ENCODE measurements around the gene TRAPPC5.

TRAPPC5 gene

DNA sequence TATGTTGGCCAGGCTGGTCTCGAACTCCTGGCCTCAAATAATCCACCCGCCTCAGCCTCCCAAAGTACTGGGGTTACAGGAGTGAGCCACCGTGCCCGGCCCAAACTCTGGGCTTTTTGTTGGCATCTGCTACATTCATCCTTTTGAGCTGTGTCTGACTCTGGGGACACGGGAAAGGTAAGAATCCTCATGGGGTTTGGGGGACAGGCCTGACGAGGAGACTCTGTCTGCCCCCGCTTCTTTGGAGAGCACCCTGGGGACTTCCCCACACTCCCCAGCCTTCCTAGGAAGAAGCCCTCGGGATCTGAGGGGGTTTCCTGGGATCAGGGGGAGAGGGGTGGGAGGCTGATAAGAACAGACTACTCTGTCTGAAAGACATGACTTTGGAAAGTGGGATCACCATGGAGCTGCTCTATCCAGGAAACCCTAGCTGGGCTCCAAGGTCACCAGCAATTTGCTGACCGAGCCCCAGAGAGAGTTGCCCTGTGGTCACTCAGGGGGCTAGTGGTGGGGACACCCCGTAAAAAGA lies 29.4 kb downstream of the TRAPPC5 start:
- TF ChIP-seq, protein P1, sequence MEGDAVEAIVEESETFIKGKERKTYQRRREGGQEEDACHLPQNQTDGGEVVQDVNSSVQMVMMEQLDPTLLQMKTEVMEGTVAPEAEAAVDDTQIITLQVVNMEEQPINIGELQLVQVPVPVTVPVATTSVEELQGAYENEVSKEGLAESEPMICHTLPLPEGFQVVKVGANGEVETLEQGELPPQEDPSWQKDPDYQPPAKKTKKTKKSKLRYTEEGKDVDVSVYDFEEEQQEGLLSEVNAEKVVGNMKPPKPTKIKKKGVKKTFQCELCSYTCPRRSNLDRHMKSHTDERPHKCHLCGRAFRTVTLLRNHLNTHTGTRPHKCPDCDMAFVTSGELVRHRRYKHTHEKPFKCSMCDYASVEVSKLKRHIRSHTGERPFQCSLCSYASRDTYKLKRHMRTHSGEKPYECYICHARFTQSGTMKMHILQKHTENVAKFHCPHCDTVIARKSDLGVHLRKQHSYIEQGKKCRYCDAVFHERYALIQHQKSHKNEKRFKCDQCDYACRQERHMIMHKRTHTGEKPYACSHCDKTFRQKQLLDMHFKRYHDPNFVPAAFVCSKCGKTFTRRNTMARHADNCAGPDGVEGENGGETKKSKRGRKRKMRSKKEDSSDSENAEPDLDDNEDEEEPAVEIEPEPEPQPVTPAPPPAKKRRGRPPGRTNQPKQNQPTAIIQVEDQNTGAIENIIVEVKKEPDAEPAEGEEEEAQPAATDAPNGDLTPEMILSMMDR (IDR thresholded peaks at IDR 0.05; ENCODE audit: low read depth, low read length), result no peak
- no peak overlapping the region for H3K4me3 ChIP-seq (ENCODE audit: low read depth, low read length)

DNA sequence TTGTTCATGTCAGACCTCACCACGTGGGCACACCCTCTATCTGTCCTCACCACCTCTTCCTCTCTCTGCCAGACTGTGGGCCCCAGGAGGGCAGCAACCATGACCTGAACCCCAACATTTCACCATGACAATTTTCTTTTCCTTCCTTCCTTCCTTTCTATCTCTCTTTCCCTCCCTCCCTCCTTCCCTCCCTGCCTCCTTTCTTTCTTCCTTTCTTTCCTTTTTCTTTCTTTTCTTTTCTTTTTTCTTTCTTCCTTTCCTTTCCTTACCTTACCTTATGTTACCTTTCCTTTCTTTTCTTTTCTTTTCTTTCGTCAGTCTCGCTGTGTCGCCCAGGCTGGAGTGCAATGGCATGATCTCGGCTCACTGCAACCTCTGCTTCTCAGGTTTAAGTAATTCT lies 30.0 kb downstream of the TRAPPC5 start:
- H3K4me3 ChIP-seq (ENCODE audit: low read depth, low read length), result no peak overlapping the region
- TF ChIP-seq, protein P1 (IDR thresholded peaks at IDR 0.05; ENCODE audit: low read depth, low read length), result no peak

DNA sequence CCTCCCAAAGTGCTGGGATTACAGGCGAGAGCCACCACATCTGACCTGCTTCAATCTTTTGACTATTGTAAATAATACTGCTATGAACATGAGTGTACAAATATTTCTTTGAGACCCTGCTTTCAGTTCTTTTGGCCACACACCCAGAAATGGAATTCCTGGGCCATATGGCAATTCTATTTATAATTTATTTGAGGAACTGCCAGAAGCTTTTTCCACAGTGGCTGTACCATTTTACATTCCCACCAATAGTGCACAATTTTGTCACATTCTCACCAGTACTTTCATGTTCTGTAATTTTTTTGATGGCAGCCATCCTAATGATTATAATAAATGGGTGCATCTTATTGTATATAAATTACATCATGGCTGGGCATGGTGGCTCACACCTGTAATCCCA lies 35.0 kb downstream of the TRAPPC5 start:
- TF ChIP-seq, protein P1 (IDR thresholded peaks at IDR 0.05; ENCODE audit: low read depth, low read length), result no peak
- H3K4me3 ChIP-seq (ENCODE audit: low read depth, low read length), result no peak overlapping the region

DNA sequence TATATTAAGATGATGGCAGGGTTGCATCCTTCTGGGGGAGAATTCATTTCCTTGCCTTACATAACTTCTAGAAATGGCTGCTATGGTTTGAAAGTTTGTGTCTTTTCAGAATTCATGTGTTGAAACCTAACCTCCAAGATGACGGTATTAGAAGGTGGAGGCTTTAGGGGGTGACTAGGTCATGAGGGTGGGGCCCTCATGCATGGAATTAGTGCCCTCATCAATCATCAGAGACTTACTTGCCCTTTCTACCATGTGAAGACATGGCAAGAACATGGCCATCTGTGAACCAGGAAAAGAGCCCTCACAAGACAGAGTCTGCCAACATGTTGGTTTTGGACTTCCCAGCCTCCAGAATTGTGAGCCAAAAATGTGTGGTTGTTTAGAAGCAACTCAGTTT lies 36.1 kb downstream of the TRAPPC5 start:
- H3K4me3 ChIP-seq (ENCODE audit: low read depth, low read length), result no peak overlapping the region
- TF ChIP-seq, protein P1 (IDR thresholded peaks at IDR 0.05; ENCODE audit: low read depth, low read length), result no peak

DNA sequence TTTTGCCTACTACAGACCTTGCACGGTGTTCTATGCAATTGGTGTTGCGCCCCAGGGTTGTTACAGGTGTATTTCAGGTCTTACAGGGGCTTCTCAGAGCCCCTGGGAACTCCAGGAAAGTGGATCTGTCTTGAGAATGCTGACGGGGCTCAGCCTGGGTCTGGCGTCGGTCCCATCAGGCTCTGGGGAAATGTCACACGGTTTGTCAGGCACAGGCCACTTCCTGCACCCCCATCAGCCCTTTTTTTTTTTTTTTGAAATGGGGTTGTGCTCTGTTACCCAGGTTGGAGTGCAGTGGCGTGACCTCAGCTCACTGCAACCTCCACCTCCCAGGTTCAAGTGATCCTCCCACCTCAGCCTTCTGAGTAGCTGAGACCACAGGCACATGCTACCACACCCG lies 38.0 kb downstream of the TRAPPC5 start:
- H3K4me3 ChIP-seq (ENCODE audit: low read depth, low read length), result no peak overlapping the region

DNA sequence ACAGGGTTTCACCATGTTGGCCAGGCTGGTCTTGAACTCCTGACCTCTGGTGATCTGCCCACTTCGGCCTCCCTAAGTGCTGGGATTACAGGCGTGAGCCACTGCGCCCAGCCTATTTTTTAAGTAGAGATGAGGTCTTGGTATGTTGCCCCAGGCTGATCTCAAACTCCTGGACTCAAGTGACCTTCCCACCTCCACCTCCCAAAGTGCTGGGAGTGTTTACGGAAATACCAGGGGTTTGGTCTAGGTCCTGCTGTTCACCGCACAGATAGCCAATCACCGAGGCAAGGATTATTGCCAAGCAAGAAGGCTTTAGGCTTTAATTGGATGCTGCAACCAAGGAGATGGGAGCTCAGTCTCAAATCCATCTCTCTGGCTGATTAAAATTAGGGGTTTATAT lies 39.7 kb downstream of the TRAPPC5 start:
- no peak overlapping the region for H3K4me3 ChIP-seq (ENCODE audit: low read depth, low read length)
- TF ChIP-seq, protein P1 (IDR thresholded peaks at IDR 0.05; ENCODE audit: low read depth, low read length), result no peak

More for the DNA sequence above, 38.0 kb downstream of the TRAPPC5 start:
- TF ChIP-seq, protein P1 (IDR thresholded peaks at IDR 0.05; ENCODE audit: low read depth, low read length), result no peak

DNA sequence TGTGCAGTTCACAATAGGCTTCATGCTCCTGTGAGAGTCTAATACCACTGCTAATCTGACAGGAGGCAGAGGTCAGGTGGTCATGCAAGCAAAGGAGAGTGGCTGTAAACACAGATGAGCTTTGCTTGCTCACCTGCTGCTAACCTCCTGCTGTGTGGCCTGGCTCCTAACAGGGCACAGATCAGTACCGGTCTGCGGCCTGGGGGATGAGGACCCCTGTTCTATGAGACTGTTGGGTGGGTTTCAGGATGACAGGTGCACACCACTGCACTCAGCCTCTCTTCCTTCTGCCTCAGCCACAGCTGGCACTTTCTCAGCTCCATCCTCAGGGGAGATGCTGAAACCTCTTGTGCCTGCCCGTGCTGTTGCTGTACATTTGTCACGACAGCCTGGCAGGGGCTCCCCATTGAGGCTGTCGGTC lies 41.6 kb downstream of the TRAPPC5 start:
- no peak overlapping the region for H3K4me3 ChIP-seq (ENCODE audit: low read depth, low read length)
- TF ChIP-seq, protein P1 (IDR thresholded peaks at IDR 0.05; ENCODE audit: low read depth, low read length), result no peak
